ENCODE results near the gene LSAMP.

- TF ChIP-seq POLR2A (IDR thresholded peaks at IDR 0.05; ENCODE audit: low read depth, low read length) (no peak), POLR2AphosphoS5 (IDR thresholded peaks at IDR 0.05; ENCODE audit: low read depth, low read length) (no peak), TAF1 (IDR thresholded peaks at IDR 0.05; ENCODE audit: low read depth, low read length) (no peak)
These were observed 528.4 kb downstream of the LSAMP start for GRCh38 chr3:115916866-115917265.

Data from GM12891 (cell line).